Endothelial cell (in vitro differentiated cells): ENCODE results near the gene SLC9A4. TPM values are rescaled to one million over a fixed set of nuclear protein-coding genes. Genes with fewer than 3 reads are reported as not detected.

Experiments
- DNase-seq: peaks from one replicate; pipeline ENCODE4 v3.0.0; 2021; ENCODE audit warnings: low spot score
- H3K27ac Mint-ChIP-seq: one replicate; pipeline ENCODE4 v1.8.0; 2021; ENCODE audit warnings: mixed read lengths, inconsistent platforms; ENCODE audit not compliant: unreplicated experiment
- H3K27me3 Mint-ChIP-seq: one replicate; pipeline ENCODE4 v1.8.0; 2021; ENCODE audit warnings: mild to moderate bottlenecking, moderate library complexity, mixed read lengths, inconsistent platforms; ENCODE audit not compliant: unreplicated experiment
- H3K36me3 Mint-ChIP-seq: one replicate; pipeline ENCODE4 v1.8.0; 2021; ENCODE audit warnings: mild to moderate bottlenecking, low read depth, mixed read lengths, inconsistent platforms; ENCODE audit not compliant: unreplicated experiment
- H3K4me1 Mint-ChIP-seq: one replicate; pipeline ENCODE4 v1.8.0; 2021; ENCODE audit warnings: mild to moderate bottlenecking, mixed read lengths, inconsistent platforms; ENCODE audit not compliant: unreplicated experiment
- H3K4me3 Mint-ChIP-seq: one replicate; pipeline ENCODE4 v1.8.0; 2021; ENCODE audit warnings: mild to moderate bottlenecking, mixed read lengths, inconsistent platforms; ENCODE audit not compliant: unreplicated experiment
- H3K9me3 Mint-ChIP-seq: one replicate; pipeline ENCODE4 v1.8.0; 2021; ENCODE audit warnings: mixed read lengths, inconsistent platforms; ENCODE audit not compliant: unreplicated experiment
- total RNA-seq: library from RNA; stranded (reverse); fragmentation: NEBNext Ultra II Directional; extraction: Animal tissue kit (Norgen Biotek cat#: 25700); gene quantifications from one replicate; pipeline ENCODE4 v1.2.1, GENCODE V29; 2021; ENCODE audit not compliant: unreplicated experiment
- TF ChIP-seq, protein P1 (sequence below): fragments of 200-600 bp; sonication (generic); IDR thresholded peaks from one replicate; pipeline ENCODE4 v1.5.0; 2021; ENCODE audit warnings: antibody characterized with exemption; ENCODE audit not compliant: unreplicated experiment

Gene SLC9A4
- total RNA-seq, 1 donor from 2014 or later = 0.08 TPM

DNA sequence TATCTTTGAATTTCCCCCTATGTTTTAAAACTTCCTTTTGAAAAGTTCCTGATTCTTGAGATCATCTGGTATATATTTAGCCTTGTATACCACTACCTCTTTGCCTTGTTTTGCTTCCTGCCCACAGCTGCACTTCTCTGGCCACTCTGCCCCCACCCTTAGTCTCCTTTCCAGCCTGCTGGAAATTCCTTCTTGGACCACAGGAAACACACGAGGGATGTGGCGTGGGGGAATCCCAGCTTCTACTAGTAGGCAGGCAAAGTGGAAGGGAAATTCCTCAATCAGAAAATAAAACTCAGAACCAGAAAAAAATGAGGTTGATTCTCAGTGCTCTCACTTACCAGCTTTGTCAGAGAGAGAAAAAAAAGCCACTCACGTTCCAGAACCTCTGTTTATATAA lies 36.7 kb upstream of the SLC9A4 start:
- H3K27me3 Mint-ChIP-seq = no peaks in the 10 kb centered on the region
- H3K36me3 Mint-ChIP-seq = no peaks in the 10 kb centered on the region
- no peak overlapping the region for H3K4me3 Mint-ChIP-seq
- peaks cover 6% of the 10 kb centered on the region for H3K4me1 Mint-ChIP-seq
- TF ChIP-seq, protein P1, sequence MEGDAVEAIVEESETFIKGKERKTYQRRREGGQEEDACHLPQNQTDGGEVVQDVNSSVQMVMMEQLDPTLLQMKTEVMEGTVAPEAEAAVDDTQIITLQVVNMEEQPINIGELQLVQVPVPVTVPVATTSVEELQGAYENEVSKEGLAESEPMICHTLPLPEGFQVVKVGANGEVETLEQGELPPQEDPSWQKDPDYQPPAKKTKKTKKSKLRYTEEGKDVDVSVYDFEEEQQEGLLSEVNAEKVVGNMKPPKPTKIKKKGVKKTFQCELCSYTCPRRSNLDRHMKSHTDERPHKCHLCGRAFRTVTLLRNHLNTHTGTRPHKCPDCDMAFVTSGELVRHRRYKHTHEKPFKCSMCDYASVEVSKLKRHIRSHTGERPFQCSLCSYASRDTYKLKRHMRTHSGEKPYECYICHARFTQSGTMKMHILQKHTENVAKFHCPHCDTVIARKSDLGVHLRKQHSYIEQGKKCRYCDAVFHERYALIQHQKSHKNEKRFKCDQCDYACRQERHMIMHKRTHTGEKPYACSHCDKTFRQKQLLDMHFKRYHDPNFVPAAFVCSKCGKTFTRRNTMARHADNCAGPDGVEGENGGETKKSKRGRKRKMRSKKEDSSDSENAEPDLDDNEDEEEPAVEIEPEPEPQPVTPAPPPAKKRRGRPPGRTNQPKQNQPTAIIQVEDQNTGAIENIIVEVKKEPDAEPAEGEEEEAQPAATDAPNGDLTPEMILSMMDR = no peak
- peak overlapping the region; percentile 33 for H3K27ac Mint-ChIP-seq
- H3K9me3 Mint-ChIP-seq = no peaks in the 10 kb centered on the region
- peak; percentile 27 for DNase-seq

DNA sequence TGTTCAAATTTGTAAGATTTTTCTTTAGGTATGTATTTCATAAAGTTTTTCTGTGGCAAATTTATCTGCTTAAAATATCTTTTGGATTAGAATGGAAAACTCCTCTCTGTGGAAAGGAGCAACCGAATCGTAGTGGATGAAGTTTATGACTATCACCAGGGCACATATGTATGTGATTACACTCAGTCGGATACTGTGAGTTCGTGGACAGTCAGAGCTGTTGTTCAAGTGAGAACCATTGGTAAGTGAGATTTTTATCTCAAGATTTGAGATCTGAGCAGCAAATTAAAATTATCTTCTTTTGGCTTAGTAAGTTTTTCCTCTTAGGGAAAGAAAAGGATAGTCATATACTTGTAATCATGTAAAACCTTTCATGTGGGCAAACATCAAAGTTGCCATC lies 35.9 kb upstream of the SLC9A4 start:
- no peaks in the 10 kb centered on the region for H3K9me3 Mint-ChIP-seq
- H3K4me1 Mint-ChIP-seq = peaks cover 6% of the 10 kb centered on the region
- no peak overlapping the region for H3K27ac Mint-ChIP-seq
- no peaks in the 10 kb centered on the region for H3K27me3 Mint-ChIP-seq
- no peak overlapping the region for H3K4me3 Mint-ChIP-seq
- no peak for DNase-seq
- TF ChIP-seq, protein P1 = no peak
- no peaks in the 10 kb centered on the region for H3K36me3 Mint-ChIP-seq

DNA sequence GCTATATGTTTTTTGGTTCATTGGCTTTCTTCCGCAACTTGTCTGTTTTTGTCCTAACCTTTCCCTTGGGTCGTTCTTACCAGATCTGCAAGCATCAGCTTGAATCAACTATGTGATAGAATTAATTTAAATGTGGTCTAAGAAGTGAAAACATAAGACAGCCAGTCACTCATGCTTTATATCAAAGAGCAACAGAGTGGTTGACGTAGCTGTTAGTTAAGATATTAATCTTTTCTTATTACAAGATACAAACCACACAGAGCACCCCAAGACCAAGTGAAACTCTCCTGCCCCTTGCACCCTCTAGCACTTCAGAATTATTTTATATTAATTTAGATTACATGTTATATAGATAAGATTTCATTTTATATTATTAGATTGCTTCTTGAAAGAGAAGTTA lies 34.9 kb upstream of the SLC9A4 start:
- no peaks in the 10 kb centered on the region for H3K36me3 Mint-ChIP-seq
- peaks cover 6% of the 10 kb centered on the region for H3K4me1 Mint-ChIP-seq
- no peaks in the 10 kb centered on the region for H3K9me3 Mint-ChIP-seq
- DNase-seq = no peak
- H3K27ac Mint-ChIP-seq = no peak overlapping the region
- H3K27me3 Mint-ChIP-seq = no peaks in the 10 kb centered on the region
- no peak overlapping the region for H3K4me3 Mint-ChIP-seq
- TF ChIP-seq, protein P1 = no peak

DNA sequence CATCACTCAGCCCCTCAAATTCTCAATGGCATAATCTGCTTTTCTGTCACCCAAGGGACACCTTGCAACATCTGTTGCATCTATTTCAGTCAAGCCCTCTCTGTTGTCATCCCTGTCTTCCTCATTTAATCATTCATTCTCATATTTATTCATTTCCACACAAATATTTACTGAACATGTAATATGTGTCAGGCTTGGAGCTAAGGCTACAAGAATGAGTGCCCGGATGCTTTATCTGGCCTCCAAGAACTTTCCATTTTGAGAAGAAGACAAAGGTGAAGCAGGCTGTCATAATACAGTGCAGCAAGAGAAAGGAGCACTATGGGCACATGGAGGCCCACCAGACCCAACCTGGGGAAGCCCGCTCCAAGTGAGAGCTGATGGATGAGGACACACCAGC lies 34.4 kb upstream of the SLC9A4 start:
- Mint-ChIP-seq H3K36me3 (no peaks in the 10 kb centered on the region), H3K27me3 (no peaks in the 10 kb centered on the region), H3K4me3 (no peak overlapping the region), H3K9me3 (no peaks in the 10 kb centered on the region), H3K27ac (no peak overlapping the region), H3K4me1 (peaks cover 6% of the 10 kb centered on the region)
- DNase-seq = no peak
- TF ChIP-seq, protein P1 = no peak

DNA sequence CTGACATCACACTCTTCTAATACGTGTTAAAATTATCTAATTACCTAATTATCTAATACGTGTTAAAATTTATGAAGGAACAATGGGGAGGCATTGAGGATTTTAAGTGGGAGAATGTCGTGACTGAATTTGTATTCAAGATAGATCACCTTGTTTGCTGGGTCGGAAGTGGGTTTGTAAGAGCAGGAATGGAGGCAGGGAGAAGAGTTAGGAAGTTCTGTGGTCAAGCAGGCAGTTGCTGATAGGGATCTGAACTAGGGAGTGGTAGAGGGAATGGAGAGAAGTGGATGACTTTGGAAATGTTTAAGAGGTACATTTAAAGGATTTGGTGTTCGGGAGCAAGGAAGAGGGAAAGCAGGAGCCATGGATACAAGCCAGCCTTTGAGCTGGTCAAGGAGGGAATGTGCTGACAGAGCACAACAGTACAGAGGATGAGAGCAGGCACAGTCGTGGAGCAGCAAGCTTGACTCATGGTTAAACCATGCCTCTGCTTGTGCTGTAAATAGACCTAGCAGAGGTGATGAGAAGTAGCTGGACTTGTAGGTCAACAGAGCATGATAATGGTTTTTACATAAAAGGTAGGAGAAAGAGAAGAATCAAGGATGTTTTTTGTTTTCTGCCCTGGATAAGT lies 33.8 kb upstream of the SLC9A4 start:
- no peak overlapping the region for H3K27ac Mint-ChIP-seq
- no peak for DNase-seq
- TF ChIP-seq, protein P1 = no peak
- H3K36me3 Mint-ChIP-seq = no peaks in the 10 kb centered on the region
- H3K27me3 Mint-ChIP-seq = no peaks in the 10 kb centered on the region
- peaks cover 6% of the 10 kb centered on the region for H3K4me1 Mint-ChIP-seq
- H3K9me3 Mint-ChIP-seq = no peaks in the 10 kb centered on the region
- no peak overlapping the region for H3K4me3 Mint-ChIP-seq
